Activated B cell treated with CpG ODN at 0.5 μM for 24 hours (primary cell): ENCODE data around the gene IFFO2. TPM values are rescaled to one million over a fixed set of nuclear protein-coding genes. Genes with fewer than 3 reads are reported as not detected.

Experiments used
- ATAC-seq: fragments of 200-7000 bp; cut with Tn5 transposase; one replicate; pipeline ENCODE4 v1.10.0; 2021; ENCODE audit warnings: low read depth, mild to moderate bottlenecking, moderate library complexity
- CTCF ChIA-PET: fragments of 350-600 bp; sonication (Branson Sonifier 250); formaldehyde crosslinking; loops from one replicate; lab custom pipeline; 2021; ENCODE audit warnings: antibody characterized with exemption; lab: Charles Lee
- POLR2A ChIA-PET: fragments of 350-600 bp; sonication (Branson Sonifier 250); formaldehyde crosslinking; loops from one replicate; lab custom pipeline; 2021; ENCODE audit warnings: antibody characterized with exemption; lab: Charles Lee
- DNase-seq: peaks from one replicate; pipeline ENCODE4 v3.0.0; 2022
- H3K27ac Mint-ChIP-seq: one replicate; pipeline ENCODE4 v1.8.0; 2020; ENCODE audit warnings: mixed read lengths
- H3K27me3 Mint-ChIP-seq: one replicate; pipeline ENCODE4 v1.8.0; 2021; ENCODE audit warnings: mixed read lengths
- H3K36me3 Mint-ChIP-seq: one replicate; pipeline ENCODE4 v1.8.0; 2021; ENCODE audit warnings: low read depth, mixed read lengths
- H3K4me1 Mint-ChIP-seq: one replicate; pipeline ENCODE4 v1.8.0; 2021; ENCODE audit warnings: mixed read lengths
- H3K4me3 Mint-ChIP-seq: one replicate; pipeline ENCODE4 v1.8.0; 2020; ENCODE audit warnings: mild to moderate bottlenecking, mixed read lengths
- H3K9me3 Mint-ChIP-seq: one replicate; pipeline ENCODE4 v1.8.0; 2020; ENCODE audit warnings: mixed read lengths
- intact Hi-C: fragments of 100-400 bp; cut with micrococcal nuclease; formaldehyde crosslinking; loops from one replicate; pipeline ENCODE4 v1.15.1; 2024
- total RNA-seq: library from RNA; stranded (reverse); gene quantifications from 2 replicates; pipeline ENCODE4 v1.2.3, GENCODE V29; 2022
- TF ChIP-seq, protein P1 (sequence below): fragments of 200-600 bp; IDR thresholded peaks from one replicate; pipeline ENCODE4 v1.8.0; 2022; ENCODE audit warnings: antibody characterized with exemption, mild to moderate bottlenecking

The IFFO2 gene
- 13.0 and 13.6 TPM in 2 replicates for total RNA-seq

DNA sequence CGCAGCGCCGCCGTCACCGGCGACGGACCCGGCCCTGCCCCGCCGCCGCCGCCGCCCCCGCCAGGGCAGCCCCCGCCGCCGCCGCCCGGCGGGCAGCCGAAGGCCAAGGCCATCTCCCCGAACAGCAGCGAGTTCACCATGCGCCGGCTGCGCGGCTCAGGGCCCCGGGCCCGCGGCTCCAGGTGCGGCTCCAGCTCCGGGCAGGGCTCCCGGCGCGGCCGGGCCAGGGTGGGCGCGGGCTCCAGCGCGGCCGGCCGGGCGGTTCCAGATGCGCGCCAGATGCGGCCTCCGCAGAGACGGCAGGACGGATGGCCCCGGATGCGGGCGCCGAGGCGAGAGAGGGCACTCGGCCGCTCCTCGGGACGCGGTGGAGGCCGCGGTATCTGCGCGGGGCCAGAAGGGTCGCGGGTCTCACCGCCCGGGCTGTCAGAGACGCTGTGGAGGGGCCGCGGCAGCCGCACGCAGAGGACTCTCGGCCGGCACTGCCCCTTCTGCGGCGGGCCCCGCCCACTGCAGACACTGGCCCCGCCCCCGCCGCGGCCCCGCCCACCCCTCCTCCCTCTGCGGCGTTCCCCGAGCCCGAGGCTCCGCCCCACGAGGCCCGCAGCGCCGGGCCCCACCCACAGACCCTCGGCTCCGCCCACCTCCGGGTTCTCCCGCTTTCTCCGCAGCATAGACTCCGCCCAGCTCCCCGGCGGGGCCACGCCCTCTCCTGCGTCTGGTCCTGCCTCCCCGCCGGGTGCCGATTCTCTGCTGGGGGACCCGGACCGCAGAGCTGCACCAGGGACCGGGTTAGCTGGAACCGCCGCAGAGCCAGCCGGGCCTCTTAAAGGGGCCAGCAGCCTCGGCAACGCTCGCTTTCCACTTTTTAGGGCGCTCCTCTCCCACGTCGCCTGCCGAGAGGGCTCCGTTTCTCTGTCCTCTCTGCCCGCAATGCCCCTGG lies at the start of gene IFFO2:
TSS of gene IFFO2 (minus strand) at position 484 of the 943 bp plus-strand sequence. CDS start at position 140, 344 bp downstream.
- peak; percentile 99 for DNase-seq
- intact Hi-C loops, result loop anchor here (1.0 to 2.0 kb wide), 6 partner anchors 16 to 294 kb away; partner anchors contain the start of genes ALDH4A1, EMC1, MRTO4 and UBR4
- POLR2A ChIA-PET, result interaction anchor here (0.6 to 2.4 kb wide), 15 partner anchors 8 to 54 kb away, joined by 3 to 16 read pairs (median 3); partner anchors contain the start of gene ALDH4A1
- Mint-ChIP-seq H3K36me3 (no peaks in the 10 kb centered on the region), H3K4me3 (peak within 1 kb of the TSS; percentile 88), H3K27ac (peak within 1 kb of the TSS; percentile 12), H3K27me3 (peaks cover 11% of the 10 kb centered on the region), H3K9me3 (no peaks in the 10 kb centered on the region), H3K4me1 (peaks cover 50% of the 10 kb centered on the region)
- CTCF ChIA-PET, result interaction anchor here (1.0 to 12.1 kb wide), 4 partner anchors 16 to 73 kb away, joined by 3 to 190 read pairs (median 8); partner anchors contain the start of gene ALDH4A1
- TF ChIP-seq, protein P1, sequence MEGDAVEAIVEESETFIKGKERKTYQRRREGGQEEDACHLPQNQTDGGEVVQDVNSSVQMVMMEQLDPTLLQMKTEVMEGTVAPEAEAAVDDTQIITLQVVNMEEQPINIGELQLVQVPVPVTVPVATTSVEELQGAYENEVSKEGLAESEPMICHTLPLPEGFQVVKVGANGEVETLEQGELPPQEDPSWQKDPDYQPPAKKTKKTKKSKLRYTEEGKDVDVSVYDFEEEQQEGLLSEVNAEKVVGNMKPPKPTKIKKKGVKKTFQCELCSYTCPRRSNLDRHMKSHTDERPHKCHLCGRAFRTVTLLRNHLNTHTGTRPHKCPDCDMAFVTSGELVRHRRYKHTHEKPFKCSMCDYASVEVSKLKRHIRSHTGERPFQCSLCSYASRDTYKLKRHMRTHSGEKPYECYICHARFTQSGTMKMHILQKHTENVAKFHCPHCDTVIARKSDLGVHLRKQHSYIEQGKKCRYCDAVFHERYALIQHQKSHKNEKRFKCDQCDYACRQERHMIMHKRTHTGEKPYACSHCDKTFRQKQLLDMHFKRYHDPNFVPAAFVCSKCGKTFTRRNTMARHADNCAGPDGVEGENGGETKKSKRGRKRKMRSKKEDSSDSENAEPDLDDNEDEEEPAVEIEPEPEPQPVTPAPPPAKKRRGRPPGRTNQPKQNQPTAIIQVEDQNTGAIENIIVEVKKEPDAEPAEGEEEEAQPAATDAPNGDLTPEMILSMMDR, result no peak
- peak; percentile 85 for ATAC-seq

DNA sequence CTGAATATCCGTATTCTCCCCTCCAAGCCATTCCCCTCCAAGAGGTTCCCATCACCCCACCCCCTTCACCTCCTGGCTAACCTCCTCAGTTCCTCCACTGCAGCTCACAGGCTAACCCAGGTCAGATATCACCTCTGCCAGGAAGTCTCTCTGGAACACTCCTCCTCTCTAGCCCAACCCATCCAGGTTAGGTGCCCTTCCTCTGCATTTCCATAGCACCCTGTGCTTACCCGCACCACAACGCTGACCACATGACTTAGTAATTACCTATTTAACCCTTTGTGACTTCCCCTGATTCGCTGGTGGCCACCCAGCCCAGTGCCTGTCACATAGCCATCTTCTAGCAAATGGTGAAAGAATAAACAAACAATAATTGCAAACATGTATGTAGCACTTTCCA lies 49.5 kb upstream of the IFFO2 start:
- peaks cover 27% of the 10 kb centered on the region for H3K27me3 Mint-ChIP-seq
- CTCF ChIA-PET, result no interaction called here
- no peak overlapping the region for H3K27ac Mint-ChIP-seq
- POLR2A ChIA-PET, result no interaction called here
- no peaks in the 10 kb centered on the region for H3K36me3 Mint-ChIP-seq
- H3K4me3 Mint-ChIP-seq, result no peak overlapping the region
- peaks cover 14% of the 10 kb centered on the region for H3K9me3 Mint-ChIP-seq
- ATAC-seq (no peak), DNase-seq (no peak)
- TF ChIP-seq, protein P1, result no peak
- H3K4me1 Mint-ChIP-seq, result no peaks in the 10 kb centered on the region
- intact Hi-C loops, result no loop called here

DNA sequence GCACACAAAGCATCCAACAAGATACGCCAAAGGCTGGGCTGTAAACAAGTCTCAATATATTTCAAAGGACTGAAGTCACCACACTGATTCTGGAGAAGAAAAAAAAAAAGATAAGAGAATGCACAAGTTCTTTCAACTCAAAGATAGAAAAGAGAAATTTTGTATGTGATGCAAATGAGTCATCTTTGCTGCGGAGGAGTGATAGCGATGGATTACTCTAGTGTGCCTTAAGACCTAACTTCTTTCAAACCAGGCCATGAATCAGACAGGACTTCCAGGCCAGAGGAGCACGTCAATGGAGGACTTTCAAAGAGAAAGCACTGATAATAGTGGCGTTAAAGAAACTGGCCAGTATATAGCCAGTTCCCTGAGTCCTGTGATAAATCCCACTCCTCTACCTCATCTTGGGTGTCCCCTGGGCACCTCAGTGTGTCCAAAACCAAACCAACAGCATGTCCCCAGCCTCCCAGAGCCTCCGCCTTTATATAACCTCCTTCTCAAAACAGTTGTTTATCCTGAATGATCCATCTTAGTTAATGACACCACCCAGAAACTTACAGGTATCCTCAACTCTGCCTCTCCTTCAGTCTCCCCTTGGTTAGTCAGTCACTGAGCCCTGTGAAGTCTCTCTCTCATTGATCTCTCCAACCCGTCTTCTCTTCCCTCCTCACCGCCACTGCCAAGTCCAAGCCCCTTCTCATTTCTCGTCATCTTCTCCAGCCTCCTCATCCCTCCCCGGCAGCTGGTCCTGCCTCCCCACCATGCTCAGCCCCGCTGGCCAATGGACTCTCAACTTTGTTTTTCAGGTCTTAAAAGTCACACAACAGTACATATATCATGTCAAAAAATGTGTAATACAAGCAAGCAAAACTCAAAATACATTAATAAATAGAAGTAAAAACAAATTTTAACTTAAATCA lies 47.2 kb upstream of the IFFO2 start:
- intact Hi-C loops, result no loop called here
- ChIA-PET POLR2A (no interaction called here), CTCF (no interaction called here)
- ATAC-seq (no peak), DNase-seq (no peak)
- H3K4me3 Mint-ChIP-seq, result no peak overlapping the region
- H3K27me3 Mint-ChIP-seq, result peaks cover 19% of the 10 kb centered on the region
- TF ChIP-seq, protein P1, result no peak
- H3K4me1 Mint-ChIP-seq, result no peaks in the 10 kb centered on the region
- H3K27ac Mint-ChIP-seq, result no peak overlapping the region
- H3K9me3 Mint-ChIP-seq, result peaks cover 19% of the 10 kb centered on the region
- H3K36me3 Mint-ChIP-seq, result peaks cover 2% of the 10 kb centered on the region

DNA sequence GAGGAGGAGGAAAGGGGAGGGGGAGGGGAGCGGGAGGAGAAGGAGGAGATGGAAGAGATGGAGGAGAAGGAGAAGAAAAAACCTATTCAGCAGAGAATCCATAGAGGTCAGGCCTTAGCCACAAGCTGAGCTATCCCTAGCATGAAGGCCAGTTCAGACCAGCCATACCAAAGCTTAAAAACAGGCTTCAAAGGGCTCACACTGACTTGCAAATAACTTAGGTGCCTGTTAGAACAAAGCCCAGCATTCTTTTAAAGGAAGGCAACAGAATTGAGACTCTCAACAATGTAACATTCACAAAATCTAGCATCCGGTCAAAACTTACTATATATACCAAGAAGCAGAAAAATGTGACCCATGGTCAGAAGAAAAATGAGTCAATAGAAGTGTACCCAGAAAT lies 43.6 kb upstream of the IFFO2 start:
- Mint-ChIP-seq H3K27ac (no peak overlapping the region), H3K9me3 (peaks cover 19% of the 10 kb centered on the region), H3K4me1 (no peaks in the 10 kb centered on the region), H3K36me3 (peaks cover 2% of the 10 kb centered on the region), H3K4me3 (no peak overlapping the region), H3K27me3 (peaks cover 12% of the 10 kb centered on the region)
- TF ChIP-seq, protein P1, result no peak
- POLR2A ChIA-PET, result no interaction called here
- DNase-seq (no peak), ATAC-seq (no peak)
- CTCF ChIA-PET, result no interaction called here
- intact Hi-C loops, result no loop called here
